Keratinocyte (primary cell): ENCODE results near the gene SLC30A7. TPM values are rescaled to one million over a fixed set of nuclear protein-coding genes. Genes with fewer than 3 reads are reported as not detected.

Experiments used
- DNase-seq: peaks from one replicate; pipeline ENCODE4 v3.0.0-alpha.2; 2011; ENCODE audit warnings: low read depth, missing footprints, low spot score
- FAIRE-seq: peaks from 2 replicates; lab custom pipeline; 2011; peaks lifted over from hg19 to GRCh38; lab: Jason Lieb, UNC
- H2AFZ ChIP-seq: 2 replicates; pipeline ENCODE4 v1.6.0; 2012; ENCODE audit warnings: low read length, control low read depth, inconsistent platforms; ENCODE audit not compliant: control insufficient read depth
- H3K27ac ChIP-seq: 2 replicates; pipeline ENCODE4 v1.5.1; 2011; ENCODE audit warnings: low read length; ENCODE audit not compliant: control insufficient read depth, insufficient read depth
- H3K27me3 ChIP-seq: 3 replicates; pipeline ENCODE4 v1.6.0; 2011; ENCODE audit warnings: low read length; ENCODE audit not compliant: control insufficient read depth, insufficient read depth; ENCODE audit errors: extremely low read depth
- H3K36me3 ChIP-seq, 2 experiments: 2 replicates in 1 of 2; 3 replicates in 1 of 2; pipeline ENCODE4 v1.5.1; 2011; ENCODE audit warnings: low read length in 2 of 2, mild to moderate bottlenecking in 1 of 2; ENCODE audit not compliant: control insufficient read depth in 2 of 2, insufficient read depth in 2 of 2; ENCODE audit errors: extremely low read depth in 1 of 2
- H3K4me1 ChIP-seq: 3 replicates; pipeline ENCODE4 v1.5.1; 2011; ENCODE audit warnings: low read length; ENCODE audit not compliant: control insufficient read depth, insufficient read depth; ENCODE audit errors: extremely low read depth
- H3K4me2 ChIP-seq: 3 replicates; pipeline ENCODE4 v1.6.0; 2011; ENCODE audit warnings: low read depth, low read length; ENCODE audit not compliant: control insufficient read depth, insufficient read depth; ENCODE audit errors: extremely low read depth
- H3K4me3 ChIP-seq, 3 experiments: fragments of 200-600 bp in 1 of 3; sonication (generic) in 1 of 3; 2 replicates in 2 of 3; 3 replicates in 1 of 3; pipeline ENCODE4 v1.5.1; 2011 to 2016; ENCODE audit warnings: low read length in 3 of 3, mild to moderate bottlenecking in 3 of 3, control low read depth in 2 of 3, inconsistent platforms in 1 of 3, low read depth in 1 of 3, mixed read lengths in 1 of 3, mixed run types in 1 of 3, moderate library complexity in 1 of 3; ENCODE audit not compliant: control insufficient read depth in 2 of 3, insufficient read depth in 2 of 3; ENCODE audit errors: extremely low read depth in 1 of 3
- H3K79me2 ChIP-seq: 2 replicates; pipeline ENCODE4 v1.6.0; 2012; ENCODE audit warnings: low read length; ENCODE audit not compliant: control insufficient read depth, insufficient read depth
- H3K9ac ChIP-seq: 3 replicates; pipeline ENCODE4 v1.6.0; 2011; ENCODE audit warnings: low read length; ENCODE audit not compliant: control insufficient read depth, insufficient read depth; ENCODE audit errors: extremely low read depth
- H3K9me1 ChIP-seq: 3 replicates; pipeline ENCODE4 v1.6.0; 2011; ENCODE audit warnings: low read length; ENCODE audit not compliant: control insufficient read depth, insufficient read depth; ENCODE audit errors: extremely low read depth
- H3K9me3 ChIP-seq: 2 replicates; pipeline ENCODE4 v1.5.1; 2012; ENCODE audit warnings: low read depth, low read length; ENCODE audit not compliant: control insufficient read depth
- H4K20me1 ChIP-seq: 3 replicates; pipeline ENCODE4 v1.6.0; 2011; ENCODE audit warnings: low read length; ENCODE audit not compliant: control insufficient read depth, insufficient read depth; ENCODE audit errors: extremely low read depth
- EZH2 ChIP-seq: IDR thresholded peaks from one replicate; pipeline ENCODE4 v1.6.1; 2012; ENCODE audit warnings: inconsistent platforms, mild to moderate bottlenecking, low read length, moderate library complexity
- dilution Hi-C: fragments of 300-500 bp; cut with MboI; formaldehyde crosslinking; loops from one replicate; pipeline ENCODE4 v1.7.0; 2020; ENCODE audit warnings: low sequenced_read_pairs; ENCODE audit not compliant: extremely low pct_ligation_motif_present
- polyA plus RNA-seq, 5 experiments: library from polyadenylated mRNA; depleted of rRNA in 3 of 5; stranded (reverse) in 3 of 5; stranded (forward) in 1 of 5; unstranded in 1 of 5; fragments of >200 nt; gene quantifications; 1 replicate in 1 of 5; 2 replicates in 3 of 5; 3 replicates in 1 of 5; pipeline versions ENCODE4 v1.2.1 to v1.2.3, GENCODE V29; 2011 to 2012; ENCODE audit warnings: missing spikeins in 2 of 5, low read depth in 1 of 5, low replicate concordance in 1 of 5
- TF ChIP-seq, protein P1 (sequence below), 3 experiments: IDR thresholded peaks in 1 of 3; conservative IDR thresholded peaks in 1 of 3; optimal IDR thresholded peaks in 1 of 3; 2 replicates in 2 of 3; 3 replicates in 1 of 3; pipeline versions ENCODE3 to v1.5.1; 2011; ENCODE audit warnings: low read length in 3 of 3, mild to moderate bottlenecking in 3 of 3, moderate library complexity in 2 of 3, control low read depth in 1 of 3, inconsistent platforms in 1 of 3; ENCODE audit not compliant: insufficient read depth in 2 of 3; ENCODE audit errors: extremely low read depth in 1 of 3

The SLC30A7 gene
- polyA plus RNA-seq, 1 donor (not counting 4 experiments of a cell fraction or from before 2014, with no cell fraction given): 15.1 TPM

- DNase-seq (no peak), FAIRE-seq (no peak)
- Histone ChIP-seq H3K27me3 (no peaks in the 10 kb centered on the region), H3K79me2 (no peaks in the 10 kb centered on the region), H3K9me3 (no peaks in the 10 kb centered on the region), H2AFZ (no peak overlapping the region), H3K4me1 (no peaks in the 10 kb centered on the region), H3K4me2 (no peak overlapping the region), H3K9me1 (no peaks in the 10 kb centered on the region), H3K27ac (no peak overlapping the region), H3K36me3 (peaks cover 7 to 8% of the 10 kb centered on the region in 2 experiments), H3K9ac (no peak overlapping the region), H4K20me1 (no peaks in the 10 kb centered on the region), H3K4me3 (no peak overlapping the region)
- dilution Hi-C loops: no loop called here
- TF ChIP-seq, protein P1, sequence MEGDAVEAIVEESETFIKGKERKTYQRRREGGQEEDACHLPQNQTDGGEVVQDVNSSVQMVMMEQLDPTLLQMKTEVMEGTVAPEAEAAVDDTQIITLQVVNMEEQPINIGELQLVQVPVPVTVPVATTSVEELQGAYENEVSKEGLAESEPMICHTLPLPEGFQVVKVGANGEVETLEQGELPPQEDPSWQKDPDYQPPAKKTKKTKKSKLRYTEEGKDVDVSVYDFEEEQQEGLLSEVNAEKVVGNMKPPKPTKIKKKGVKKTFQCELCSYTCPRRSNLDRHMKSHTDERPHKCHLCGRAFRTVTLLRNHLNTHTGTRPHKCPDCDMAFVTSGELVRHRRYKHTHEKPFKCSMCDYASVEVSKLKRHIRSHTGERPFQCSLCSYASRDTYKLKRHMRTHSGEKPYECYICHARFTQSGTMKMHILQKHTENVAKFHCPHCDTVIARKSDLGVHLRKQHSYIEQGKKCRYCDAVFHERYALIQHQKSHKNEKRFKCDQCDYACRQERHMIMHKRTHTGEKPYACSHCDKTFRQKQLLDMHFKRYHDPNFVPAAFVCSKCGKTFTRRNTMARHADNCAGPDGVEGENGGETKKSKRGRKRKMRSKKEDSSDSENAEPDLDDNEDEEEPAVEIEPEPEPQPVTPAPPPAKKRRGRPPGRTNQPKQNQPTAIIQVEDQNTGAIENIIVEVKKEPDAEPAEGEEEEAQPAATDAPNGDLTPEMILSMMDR (optimal IDR thresholded peaks at IDR 0.05 in 1 of 3, IDR thresholded peaks at IDR 0.05 in 1 of 3, conservative IDR thresholded peaks at IDR 0.05 in 1 of 3; ENCODE audit: extremely low read depth in 1 of 3, insufficient read depth in 2 of 3, low read length in 3 of 3): no peak
- no peak for TF ChIP-seq EZH2
Observed at GRCh38 chr1:100982793-100983192, 86.9 kb downstream of the SLC30A7 start.

- Histone ChIP-seq H2AFZ (no peak overlapping the region), H3K36me3 (peaks cover 0 to 14% of the 10 kb centered on the region in 2 experiments), H4K20me1 (no peaks in the 10 kb centered on the region), H3K27me3 (no peaks in the 10 kb centered on the region), H3K4me3 (no peak overlapping the region), H3K79me2 (no peaks in the 10 kb centered on the region), H3K9me1 (no peaks in the 10 kb centered on the region), H3K27ac (no peak overlapping the region), H3K9ac (no peak overlapping the region), H3K4me1 (no peaks in the 10 kb centered on the region), H3K4me2 (no peak overlapping the region), H3K9me3 (no peaks in the 10 kb centered on the region)
- dilution Hi-C loops: no loop called here
- no peak for DNase-seq
- no peak for FAIRE-seq
- TF ChIP-seq EZH2: no peak
- TF ChIP-seq, protein P1 (optimal IDR thresholded peaks at IDR 0.05 in 1 of 3, IDR thresholded peaks at IDR 0.05 in 1 of 3, conservative IDR thresholded peaks at IDR 0.05 in 1 of 3; ENCODE audit: extremely low read depth in 1 of 3, insufficient read depth in 2 of 3, low read length in 3 of 3): no peak
Observed at GRCh38 chr1:100988121-100988520, 92.2 kb downstream of the SLC30A7 start.
